Midbrain (tissue), 1 donor: ENCODE data around the gene ARID5A.

ENCODE experiments used
- DNase-seq: peaks from one replicate; lab custom pipeline; 2025; lab: John Stamatoyannopoulos, UW

ARID5A gene

GRCh38 chr2:96526615-96527285 is 9.8 kb upstream of the ARID5A start:
- no peak for DNase-seq

DNA sequence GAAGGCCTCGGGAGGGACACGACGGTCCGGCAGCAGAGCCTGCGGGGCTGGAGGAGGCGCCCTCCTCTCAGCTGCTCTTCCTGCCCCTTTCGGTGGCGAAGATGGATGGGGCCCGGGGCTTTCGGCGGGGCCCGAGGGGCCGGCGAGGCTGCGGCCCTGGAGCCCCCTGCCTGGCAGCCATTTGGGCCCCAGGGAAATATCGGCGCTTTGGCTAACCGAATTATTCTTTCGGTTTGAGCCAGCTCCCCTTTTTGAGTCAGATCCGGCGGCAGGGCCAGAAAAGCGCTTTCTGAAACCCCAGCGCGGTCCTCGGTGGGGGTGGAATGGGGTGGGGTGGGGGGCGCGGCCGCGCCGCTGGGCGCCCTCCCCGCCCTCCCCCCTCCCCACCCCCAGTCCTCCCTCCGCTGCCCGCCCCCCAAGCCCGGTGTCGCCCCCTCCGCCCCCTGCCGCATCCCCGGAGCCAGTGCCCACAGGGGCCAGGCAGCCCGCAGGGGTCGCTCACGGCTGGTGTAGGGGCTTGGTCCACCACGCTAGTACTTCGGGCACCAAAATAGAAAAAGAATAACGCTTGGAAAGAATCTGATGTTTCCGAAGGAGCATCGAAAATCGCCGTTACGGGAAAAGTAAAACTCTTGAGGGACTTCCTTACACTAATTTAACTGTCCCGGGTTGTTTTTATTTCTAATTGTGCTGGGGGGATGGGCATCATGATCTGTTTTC is 9.1 kb upstream of the ARID5A start:
- DNase-seq, result peak; percentile 16

DNA sequence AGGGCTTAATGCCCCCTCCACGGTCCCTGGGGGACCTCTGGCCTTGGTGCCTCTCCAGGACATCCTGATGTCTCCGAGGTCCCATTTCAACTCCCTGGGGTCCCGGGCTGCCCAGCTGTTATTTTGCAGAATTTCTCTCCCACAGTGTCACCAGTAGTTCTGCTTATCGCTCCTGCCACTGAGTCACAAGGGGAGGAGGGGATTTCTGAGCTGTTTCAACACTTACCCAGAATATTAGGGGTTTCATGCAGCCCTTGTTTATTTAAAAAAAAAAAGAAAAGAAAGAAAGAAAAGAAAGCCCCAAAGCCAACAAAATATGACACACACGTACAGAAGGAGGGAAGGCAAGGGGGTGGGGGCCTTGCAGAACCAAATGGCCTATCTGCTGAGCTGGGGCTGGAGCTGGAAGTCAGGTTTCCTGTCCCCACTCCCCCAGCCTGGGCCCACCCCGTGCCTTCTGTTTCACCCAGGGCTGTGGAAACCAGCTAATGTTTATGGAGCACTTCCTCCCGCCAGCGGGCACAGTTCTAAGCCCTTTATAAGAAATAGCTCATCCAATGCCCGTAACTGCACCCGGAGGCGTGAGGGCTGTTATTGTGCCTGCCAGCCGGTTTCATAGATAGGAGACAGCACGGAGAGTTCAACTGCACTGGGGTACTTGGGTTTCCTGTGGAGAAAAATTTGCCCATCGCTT is 8.4 kb upstream of the ARID5A start:
- DNase-seq, result peak; percentile 16

DNA sequence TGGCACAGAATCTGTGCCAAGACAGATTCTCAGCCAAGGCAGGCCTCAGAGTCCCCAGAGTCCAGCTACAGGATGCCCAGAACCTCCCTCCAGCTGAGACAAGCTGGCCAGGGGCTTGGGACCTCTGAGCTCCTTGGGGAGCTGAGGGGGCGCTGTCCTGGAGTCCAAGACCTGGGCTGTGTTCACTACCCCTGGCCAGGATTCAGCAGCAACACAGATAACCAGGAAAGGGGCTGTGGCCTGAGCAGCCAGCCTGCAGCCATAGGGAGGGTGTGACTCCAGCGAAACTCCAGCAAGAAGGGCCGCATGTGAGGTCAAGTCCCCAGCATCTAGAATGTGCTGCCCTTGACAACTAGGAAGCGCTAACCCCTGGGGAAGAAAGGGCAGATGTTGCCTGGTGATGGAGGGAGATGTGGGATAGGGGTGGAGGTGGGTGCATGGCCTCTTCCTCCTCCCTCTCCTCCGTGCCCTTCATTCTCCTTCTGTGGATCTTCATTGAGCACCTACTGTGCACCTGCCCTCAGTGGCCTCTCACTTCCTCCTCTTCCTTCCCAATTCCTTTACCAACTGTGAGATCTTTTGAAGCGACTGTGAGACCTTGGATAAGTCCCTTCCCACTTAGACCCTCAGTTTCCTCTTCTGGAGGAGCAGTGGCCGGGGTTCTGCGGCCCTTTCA is 7.7 kb upstream of the ARID5A start:
- DNase-seq, result no peak

- no peak for DNase-seq
Observed at GRCh38 chr2:96529376-96530143, 7.0 kb upstream of the ARID5A start.

DNA sequence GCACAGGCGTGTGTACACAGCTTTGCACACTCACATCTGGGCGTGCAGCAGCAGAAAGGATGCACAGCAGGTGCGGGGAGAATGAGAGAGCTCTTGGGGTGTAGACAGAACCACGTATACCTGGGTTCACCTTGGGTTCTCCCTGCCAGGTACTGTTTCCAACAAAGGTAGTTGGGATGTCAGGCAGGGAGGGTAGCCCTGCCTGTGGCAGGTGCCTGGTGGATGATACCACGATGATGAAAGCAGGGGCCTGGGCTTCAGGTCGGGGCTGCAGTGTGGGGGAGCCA is 6.5 kb upstream of the ARID5A start:
- DNase-seq, result no peak

- no peak for DNase-seq
Observed at GRCh38 chr2:96530474-96531357, 5.8 kb upstream of the ARID5A start.

GRCh38 chr2:96531366-96531765 is 5.2 kb upstream of the ARID5A start:
- DNase-seq, result no peak

DNA sequence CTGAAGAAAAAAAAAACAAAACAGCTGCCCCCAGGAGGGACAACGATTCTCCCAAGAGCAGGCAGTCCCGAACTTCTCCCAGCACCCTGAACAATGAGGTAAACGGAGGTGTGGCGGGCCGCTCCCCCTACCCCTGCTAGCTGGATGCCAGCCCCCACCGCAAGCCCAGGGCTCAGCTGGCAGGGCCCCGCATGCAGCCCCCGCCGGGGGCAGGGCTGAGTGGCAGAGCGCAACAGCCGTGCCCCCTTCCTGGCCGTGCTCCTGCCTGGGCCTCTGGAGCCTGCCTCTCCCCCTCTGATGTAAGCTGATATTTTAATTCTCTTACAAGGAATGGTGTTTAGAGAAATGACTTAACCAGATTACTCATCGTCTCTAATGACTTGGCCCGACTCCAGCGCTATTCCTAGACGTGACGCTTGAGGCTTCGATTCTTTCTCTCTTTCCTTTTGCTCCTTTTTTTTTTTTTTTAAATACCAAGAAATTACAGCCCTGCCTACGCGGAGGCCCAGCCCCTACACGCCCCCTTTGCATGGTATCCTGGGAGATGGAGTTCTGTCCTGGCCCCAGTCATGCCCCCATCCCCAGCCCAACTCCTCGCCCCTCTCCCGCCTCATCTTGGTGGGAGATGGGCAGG is 4.6 kb upstream of the ARID5A start:
- peak; percentile 32 for DNase-seq

DNA sequence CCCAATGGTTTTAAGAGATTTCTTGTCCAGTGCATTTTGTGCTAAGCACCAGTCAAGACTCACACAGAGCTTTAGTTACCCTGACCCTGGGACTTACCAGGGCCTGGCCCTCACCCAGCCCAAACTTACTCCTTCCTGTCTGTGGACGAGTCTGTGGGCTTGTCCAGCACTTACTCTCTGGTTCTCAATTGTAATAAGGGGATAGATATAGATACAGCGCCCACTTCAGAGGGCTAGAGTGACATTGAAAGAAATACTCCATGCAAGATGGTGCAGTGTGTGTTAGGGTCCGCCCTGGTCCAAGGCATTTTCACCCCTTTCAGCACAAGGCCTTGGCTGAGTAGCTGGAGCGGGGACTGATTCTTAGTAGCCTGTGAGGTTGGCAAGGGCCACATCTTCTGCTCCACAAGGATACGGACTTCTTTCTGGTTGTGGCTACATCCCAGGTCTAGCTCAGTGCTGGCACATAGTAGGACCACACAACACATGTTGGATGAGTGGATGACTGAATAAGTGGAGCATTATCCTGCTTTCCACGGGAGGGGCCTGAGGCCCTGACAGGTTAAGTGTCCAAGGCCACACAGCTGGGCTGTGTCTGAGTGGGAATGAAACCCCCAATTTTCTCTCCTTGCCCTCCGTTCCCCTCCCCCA is 3.8 kb upstream of the ARID5A start:
- no peak for DNase-seq

DNA sequence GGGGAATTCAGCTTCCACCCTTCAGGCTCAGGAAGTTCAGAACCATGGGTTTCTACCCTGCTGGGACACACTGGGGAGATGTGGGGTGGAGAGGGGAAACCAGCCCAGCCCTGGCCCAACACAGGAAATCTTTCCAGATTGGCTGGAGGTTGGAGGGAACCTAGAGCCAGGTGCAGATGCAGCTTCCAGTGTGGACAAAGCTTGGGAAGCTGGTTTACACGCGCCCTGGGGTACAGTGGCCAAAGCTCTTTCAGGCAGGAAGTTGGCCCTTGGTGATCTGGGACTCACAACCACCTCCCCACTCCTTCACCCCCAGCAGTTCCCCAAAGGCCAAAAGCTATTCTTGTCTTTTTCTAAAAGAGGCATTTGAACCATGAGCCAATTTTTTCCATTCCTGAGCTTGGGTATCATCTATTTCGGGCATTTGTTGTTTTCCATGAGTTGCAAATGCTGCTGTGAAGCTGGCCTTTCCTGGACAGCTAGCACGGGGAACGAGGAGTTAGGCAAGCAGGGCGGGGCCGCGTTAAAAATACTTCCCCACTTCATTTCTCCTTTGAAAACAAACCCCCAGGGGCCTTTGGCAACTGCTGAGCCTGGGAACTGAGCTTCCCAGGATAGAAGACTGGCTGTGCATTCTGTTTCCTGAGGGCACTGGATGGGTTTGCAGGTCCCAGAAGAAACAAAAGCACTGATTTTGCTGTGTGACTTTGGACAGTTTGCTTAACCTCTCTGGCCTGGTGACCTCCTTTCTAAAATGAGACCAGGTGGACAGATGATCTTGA is 3.1 kb upstream of the ARID5A start:
- peak; percentile 19 for DNase-seq

DNA sequence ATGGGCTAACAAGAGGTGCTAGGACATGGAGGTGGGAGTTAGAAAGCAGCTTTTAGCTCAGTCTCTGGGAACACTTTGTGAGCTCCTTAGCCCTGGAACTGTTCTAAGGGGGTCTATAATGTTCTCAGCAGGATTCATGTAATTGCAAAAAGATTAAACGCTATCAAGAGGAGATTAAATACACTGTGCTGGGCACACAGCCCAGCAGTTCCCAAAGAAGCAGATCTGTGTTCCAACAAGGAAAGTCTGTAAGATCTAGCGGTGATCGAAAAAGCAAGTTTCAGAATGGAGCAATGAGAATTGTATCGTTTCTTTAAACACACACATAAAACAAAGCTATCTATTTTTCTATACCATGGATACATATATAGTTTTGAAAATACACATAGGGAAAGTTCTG is 2.4 kb upstream of the ARID5A start:
- DNase-seq, result no peak

- DNase-seq, result no peak
Observed at GRCh38 chr2:96534701-96535181, 1.8 kb upstream of the ARID5A start.

DNA sequence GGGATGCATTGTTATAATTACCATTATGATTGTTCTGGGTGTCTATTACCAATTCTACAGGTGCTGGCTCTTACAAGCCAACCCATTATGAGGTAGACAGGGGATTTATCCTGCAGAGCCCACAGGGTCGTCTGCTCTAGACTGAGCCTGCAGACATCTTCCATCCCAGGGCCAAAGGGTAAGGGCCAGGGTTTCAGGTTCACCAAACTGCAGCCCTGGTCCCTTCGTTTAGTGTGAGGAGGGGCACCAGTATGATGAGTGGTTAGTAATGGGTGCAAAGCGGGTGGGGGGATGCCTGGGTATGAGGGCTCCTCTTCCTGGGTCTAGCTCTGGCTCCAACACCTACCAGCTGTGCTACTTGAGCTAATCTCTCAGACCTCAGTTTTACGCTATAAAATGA is 1.2 kb upstream of the ARID5A start:
- no peak for DNase-seq

- peak; percentile 33 for DNase-seq
Observed at GRCh38 chr2:96537066-96537733, 648 bp downstream of the ARID5A start.

DNA sequence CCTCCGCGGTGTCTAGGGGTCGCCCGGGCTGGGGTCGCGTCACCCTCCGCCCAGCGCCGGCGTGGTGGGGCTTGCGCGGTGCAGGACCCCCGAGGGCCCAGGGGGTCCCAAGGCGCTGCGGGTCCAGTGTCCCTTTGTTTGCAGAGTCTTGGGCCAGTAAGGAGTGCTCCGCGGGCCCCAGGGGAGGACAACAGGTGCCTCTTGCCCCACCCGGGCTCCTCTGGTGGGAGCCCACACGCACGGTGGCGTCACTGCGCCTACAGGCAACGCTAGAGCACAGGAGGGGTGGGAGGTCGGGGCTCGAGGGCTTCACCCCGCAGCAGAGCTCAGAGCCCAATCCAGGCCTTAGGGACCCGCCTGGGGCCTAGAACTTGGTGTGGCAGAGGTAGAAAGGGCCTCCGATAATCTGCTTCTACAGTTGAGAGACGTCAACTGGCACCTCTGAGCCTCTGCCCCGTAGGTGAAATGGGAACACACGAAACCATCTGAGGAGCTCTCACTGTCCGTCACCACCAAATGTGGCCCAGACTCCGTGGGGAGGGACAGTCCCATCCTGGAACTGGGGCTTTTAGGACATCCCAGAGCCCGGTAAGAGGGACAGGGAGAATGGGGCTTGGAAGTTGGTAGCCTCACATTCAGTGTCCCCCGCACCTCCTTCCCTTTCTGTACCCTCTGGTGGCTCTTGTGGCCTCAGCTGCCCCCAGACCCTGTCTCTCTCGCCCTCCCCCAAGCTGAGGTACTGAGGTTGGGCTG is 1.4 kb downstream of the ARID5A start:
- DNase-seq, result no peak

DNA sequence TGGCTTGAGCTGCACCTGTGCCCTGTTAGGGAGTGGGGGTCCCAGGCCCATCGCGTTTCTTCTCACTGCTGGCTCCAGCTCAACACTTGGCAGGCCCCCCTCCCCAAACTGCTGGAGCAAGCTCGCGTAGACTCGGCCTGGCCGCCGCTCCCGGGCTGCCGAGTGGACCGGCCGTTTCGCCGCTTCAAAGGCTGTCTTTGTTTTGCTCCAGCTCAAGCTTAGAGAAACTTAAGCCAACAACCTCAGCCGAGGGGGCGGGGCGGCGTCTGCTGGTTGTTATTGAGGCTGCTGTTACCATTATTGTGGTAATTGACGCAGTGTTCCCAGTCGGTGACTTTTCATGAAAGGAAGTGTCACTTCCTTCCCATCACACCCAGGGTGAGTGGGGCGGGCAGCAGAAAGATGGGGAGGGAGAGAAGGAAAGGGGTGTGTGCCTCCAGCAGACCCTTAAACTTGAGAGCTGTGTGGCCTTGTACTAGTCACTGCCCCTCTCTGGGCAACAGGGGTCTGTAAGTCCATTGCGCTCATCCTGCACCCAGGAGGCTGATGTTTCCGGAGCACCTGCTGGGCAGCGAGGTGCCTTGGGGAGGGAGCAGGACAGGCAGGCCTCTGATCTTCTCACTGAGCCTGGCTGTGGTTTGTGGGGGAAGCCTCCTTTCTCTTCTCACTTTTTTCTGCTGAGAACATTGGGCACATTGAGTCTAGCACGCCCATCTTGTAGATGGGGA is 2.1 kb downstream of the ARID5A start:
- DNase-seq, result peak; percentile 80
